ENCODE results near the gene ALPK3.

Gene ALPK3

DNA sequence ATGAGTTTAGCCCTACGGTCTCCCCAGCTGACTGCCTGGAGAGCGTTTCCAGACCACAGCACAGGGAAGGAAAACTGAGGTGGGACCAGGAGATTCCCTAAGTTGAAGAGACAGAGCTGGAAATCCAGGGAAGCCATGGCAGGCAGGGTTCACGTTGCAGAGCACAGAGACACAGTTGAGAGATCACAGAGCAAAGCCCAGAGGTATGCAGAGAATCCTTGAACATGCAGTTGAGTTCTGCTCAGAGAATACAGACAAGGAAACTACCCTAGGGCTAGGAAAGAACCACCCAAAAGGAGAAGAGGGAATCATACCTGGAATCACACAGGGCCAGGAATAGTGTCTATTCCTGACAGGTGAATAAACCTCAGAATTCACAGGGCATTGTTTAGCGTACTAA is 81.6 kb downstream of the ALPK3 start:
- H3K27me3 ChIP-seq (ENCODE audit: low read depth): peaks cover 10% of the 10 kb centered on the region
- no peak for DNase-seq (ENCODE audit: low spot score in 2 of 2)
- H3K9me3 ChIP-seq: no peaks in the 10 kb centered on the region
- no peaks in the 10 kb centered on the region for H3K36me3 ChIP-seq (replicated peaks)
- in situ Hi-C loops (cut with MboI; ENCODE audit: low sequenced_read_pairs): no loop called here
- H3K4me1 ChIP-seq: no peaks in the 10 kb centered on the region
- no peak overlapping the region for H3K4me3 ChIP-seq

DNA sequence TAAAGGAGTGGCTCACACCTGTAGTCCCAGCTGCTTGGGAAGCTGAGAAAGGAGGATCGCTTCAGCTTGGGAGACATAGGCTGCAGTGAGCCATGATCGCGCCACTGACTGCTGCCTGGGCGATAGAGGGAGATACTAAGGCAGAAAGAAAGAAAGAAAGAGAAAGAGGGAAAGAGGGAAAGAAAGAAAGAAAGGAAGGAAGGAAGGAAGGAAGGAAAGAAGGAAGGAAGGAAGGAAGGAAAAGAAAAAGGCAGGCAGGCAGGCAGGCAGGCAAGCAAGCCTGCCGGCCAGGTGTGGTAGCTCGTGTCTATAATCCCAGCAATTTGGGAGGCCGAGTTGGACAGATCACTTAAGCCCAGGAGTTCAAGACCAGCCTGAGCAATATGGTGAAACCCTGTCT is 82.6 kb downstream of the ALPK3 start:
- Histone ChIP-seq H3K9me3 (no peaks in the 10 kb centered on the region), H3K4me1 (no peaks in the 10 kb centered on the region), H3K27me3 (ENCODE audit: low read depth) (peaks cover 10% of the 10 kb centered on the region), H3K36me3 (replicated peaks) (no peaks in the 10 kb centered on the region), H3K4me3 (no peak overlapping the region)
- in situ Hi-C loops (cut with MboI; ENCODE audit: low sequenced_read_pairs): no loop called here
- no peak for DNase-seq (ENCODE audit: low spot score in 2 of 2)

DNA sequence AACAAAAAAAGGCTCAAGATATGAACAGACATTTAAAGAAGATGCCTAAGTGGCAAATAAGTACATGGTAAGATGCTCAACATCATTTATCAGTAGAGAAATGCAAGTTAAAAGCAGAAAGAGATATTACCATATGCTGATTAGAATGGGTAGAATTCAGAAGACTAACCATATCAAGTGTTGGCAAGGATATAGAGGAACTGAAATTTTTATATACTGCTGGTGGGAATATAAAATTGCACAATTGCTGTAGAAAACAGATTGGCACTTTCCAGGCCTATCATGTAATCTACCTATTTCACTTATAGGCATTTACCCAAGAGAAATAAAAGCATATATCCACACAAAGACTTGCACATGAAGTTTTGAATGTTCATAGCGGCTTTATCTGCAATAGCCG is 84.4 kb downstream of the ALPK3 start:
- no peaks in the 10 kb centered on the region for H3K9me3 ChIP-seq
- H3K36me3 ChIP-seq (replicated peaks): no peaks in the 10 kb centered on the region
- peaks cover 10% of the 10 kb centered on the region for H3K27me3 ChIP-seq (ENCODE audit: low read depth)
- no peak for DNase-seq (ENCODE audit: low spot score in 2 of 2)
- in situ Hi-C loops (cut with MboI; ENCODE audit: low sequenced_read_pairs): no loop called here
- no peak overlapping the region for H3K4me3 ChIP-seq
- H3K4me1 ChIP-seq: no peaks in the 10 kb centered on the region

DNA sequence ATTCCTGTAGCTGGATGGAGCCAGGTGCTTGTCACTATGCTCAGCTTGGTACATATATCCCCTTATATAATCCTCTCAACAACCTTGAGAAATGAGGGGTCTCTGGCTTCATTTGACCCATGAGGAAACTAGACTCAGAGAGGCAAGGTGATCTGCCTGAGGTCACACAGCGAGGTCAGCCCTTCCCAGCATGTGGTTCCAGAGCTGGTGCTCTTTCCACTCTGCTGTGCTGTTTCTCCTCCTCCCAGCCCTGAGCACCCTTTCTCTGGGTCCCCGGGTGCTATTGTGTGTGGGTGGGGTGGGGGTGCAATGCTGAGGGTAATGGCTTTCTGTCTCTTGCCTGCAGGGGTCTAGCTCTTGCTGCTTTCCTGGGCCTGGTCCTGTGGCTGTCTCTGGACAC is 86.6 kb downstream of the ALPK3 start:
- peaks cover 8% of the 10 kb centered on the region for H3K27me3 ChIP-seq (ENCODE audit: low read depth)
- in situ Hi-C loops (cut with MboI; ENCODE audit: low sequenced_read_pairs): no loop called here
- DNase-seq (ENCODE audit: low spot score in 2 of 2): no peak
- H3K4me3 ChIP-seq: no peak overlapping the region
- no peaks in the 10 kb centered on the region for H3K9me3 ChIP-seq
- H3K36me3 ChIP-seq (replicated peaks): no peaks in the 10 kb centered on the region
- no peaks in the 10 kb centered on the region for H3K4me1 ChIP-seq

DNA sequence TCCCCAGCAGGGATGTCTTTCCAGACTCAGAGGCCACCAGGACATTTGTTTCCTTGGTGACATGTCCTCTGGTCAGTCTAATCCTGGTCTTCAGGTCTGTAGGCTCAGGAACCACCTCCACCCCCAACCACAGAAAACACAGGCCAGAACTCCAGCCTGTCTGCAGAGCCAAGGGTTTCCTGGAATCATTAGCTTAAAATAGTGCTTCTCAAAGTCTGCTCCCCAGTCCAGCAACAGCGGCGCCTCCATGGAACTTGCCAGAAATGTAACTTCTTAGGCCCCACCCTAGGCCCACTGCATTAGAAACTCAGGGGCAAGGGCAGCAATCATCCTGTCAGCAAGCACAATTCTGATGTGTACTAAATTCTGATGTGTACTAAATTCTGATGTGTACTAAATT is 87.3 kb downstream of the ALPK3 start:
- in situ Hi-C loops (cut with MboI; ENCODE audit: low sequenced_read_pairs): no loop called here
- Histone ChIP-seq H3K36me3 (replicated peaks) (no peaks in the 10 kb centered on the region), H3K4me3 (no peak overlapping the region), H3K27me3 (ENCODE audit: low read depth) (peaks cover under 1% of the 10 kb centered on the region), H3K9me3 (no peaks in the 10 kb centered on the region), H3K4me1 (no peaks in the 10 kb centered on the region)
- DNase-seq (ENCODE audit: low spot score in 2 of 2): no peak

DNA sequence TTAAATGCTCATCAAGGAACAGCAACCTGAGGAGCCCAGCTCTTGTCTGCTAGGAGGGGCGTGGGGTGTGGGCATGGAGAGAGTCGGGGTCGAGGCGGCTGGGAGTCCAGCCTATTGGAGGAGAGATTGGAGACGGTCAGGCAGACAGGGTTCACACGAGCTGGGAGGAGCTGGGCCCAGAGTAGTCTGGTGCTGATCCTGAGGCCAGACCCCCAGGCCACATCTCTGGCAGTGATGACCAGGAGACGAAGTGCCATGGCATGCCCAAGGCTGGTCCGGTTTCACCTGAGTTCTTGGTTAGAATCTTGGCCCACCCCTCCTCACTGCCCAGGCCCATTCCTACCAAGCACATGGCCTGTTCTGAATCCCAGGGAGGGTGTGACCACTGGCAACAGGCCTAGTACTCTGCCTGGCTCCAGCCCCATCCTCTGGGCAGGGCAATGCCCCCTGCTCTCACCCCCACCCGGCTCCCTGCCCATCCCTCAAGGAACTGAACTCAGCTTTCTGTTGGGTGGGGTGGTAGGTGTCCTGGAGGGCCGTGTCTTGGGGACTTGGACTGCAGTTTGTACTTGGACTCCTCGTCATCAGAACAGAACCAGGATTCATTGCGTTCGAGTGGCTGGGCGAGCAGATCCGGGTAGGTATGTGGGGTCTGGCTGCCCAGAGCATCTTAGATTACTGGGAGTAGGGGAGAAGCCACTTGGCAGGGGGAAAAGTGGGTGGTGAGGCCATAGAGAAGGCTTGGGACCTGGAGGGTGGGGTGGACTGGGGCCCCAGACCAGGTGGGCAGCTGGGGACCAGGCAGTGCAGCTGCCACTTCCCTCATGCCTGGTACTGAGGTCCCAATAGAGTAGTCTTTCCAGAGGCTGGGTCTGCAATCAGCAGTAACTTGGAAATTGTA is 88.1 kb downstream of the ALPK3 start:
- DNase-seq (ENCODE audit: low spot score in 2 of 2): no peak
- Histone ChIP-seq H3K9me3 (no peaks in the 10 kb centered on the region), H3K4me1 (no peaks in the 10 kb centered on the region), H3K4me3 (no peak overlapping the region), H3K27me3 (ENCODE audit: low read depth) (no peaks in the 10 kb centered on the region), H3K36me3 (replicated peaks) (no peaks in the 10 kb centered on the region)
- in situ Hi-C loops (cut with MboI; ENCODE audit: low sequenced_read_pairs): no loop called here

DNA sequence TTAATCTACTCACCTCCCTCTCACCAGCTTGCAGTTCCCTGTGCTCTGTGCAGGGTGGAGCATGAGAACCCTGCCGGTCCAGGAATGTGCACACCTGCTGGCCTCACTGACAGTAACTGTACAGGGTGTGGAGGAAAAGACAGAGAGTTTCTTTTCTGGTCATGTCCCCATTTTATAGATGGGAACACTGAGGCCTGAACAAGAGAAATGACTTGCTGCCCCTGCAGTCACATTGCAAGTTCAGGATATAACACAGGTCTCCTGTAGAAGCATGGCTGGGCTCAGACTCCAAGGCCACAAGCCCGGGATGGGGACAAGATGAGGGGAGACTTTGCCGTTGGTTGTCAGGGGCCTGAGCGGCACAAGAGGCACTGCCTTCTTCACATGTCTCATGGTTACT is 90.6 kb downstream of the ALPK3 start:
- no peaks in the 10 kb centered on the region for H3K27me3 ChIP-seq (ENCODE audit: low read depth)
- in situ Hi-C loops (cut with MboI; ENCODE audit: low sequenced_read_pairs): no loop called here
- no peaks in the 10 kb centered on the region for H3K4me1 ChIP-seq
- no peak for DNase-seq (ENCODE audit: low spot score in 2 of 2)
- H3K4me3 ChIP-seq: no peak overlapping the region
- no peaks in the 10 kb centered on the region for H3K36me3 ChIP-seq (replicated peaks)
- H3K9me3 ChIP-seq: no peaks in the 10 kb centered on the region

DNA sequence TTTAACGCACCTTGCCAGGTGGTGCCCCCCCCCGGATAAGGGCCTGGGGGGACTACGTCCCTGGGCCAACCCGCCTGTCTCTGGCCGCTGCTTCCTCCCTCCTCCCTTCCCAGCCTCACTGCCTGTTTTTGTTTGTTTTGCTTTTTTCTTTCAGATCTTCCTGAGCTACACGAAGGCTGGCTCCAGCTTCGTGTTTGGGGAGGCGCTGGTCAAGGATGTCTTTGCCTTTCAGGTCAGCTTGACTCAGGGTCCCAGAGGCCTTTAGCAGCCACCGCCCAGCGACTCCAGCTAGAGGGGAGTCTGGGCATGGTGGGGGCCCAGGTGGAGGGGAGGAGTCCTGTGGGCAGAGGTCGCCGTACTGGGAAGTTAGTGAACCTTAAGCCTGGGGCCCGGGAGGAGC is 91.4 kb downstream of the ALPK3 start:
- no peak for DNase-seq (ENCODE audit: low spot score in 2 of 2)
- Histone ChIP-seq H3K9me3 (no peaks in the 10 kb centered on the region), H3K36me3 (replicated peaks) (no peaks in the 10 kb centered on the region; the same call in 1 of the 2 replicates), H3K4me3 (no peak overlapping the region), H3K27me3 (ENCODE audit: low read depth) (no peaks in the 10 kb centered on the region), H3K4me1 (no peaks in the 10 kb centered on the region)
- in situ Hi-C loops (cut with MboI; ENCODE audit: low sequenced_read_pairs): no loop called here

DNA sequence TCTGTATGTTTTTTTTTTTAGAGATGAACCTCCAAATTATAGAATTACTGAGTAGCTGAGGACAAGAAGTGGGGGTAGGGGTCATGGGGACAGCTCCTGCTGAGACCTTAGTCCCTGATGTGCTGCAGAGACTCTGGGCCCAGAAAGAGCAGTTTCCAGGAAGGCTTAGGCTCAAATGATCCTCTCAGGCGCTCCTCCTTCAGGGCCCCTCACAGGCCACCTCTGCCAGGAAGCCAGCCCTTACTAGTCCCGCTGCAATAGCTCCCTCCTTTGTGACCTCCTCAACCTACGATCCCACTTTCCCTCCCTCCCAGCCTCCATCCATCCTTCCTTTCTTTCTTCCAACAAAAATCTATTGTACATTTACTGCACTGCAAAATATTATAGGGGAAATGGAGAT is 91.9 kb downstream of the ALPK3 start:
- in situ Hi-C loops (cut with MboI; ENCODE audit: low sequenced_read_pairs): no loop called here
- no peak for DNase-seq (ENCODE audit: low spot score in 2 of 2)
- no peaks in the 10 kb centered on the region; the same call in 1 of the 2 replicates for H3K36me3 ChIP-seq (replicated peaks)
- H3K27me3 ChIP-seq (ENCODE audit: low read depth): no peaks in the 10 kb centered on the region
- H3K4me3 ChIP-seq: no peak overlapping the region
- no peaks in the 10 kb centered on the region for H3K4me1 ChIP-seq
- H3K9me3 ChIP-seq: no peaks in the 10 kb centered on the region

DNA sequence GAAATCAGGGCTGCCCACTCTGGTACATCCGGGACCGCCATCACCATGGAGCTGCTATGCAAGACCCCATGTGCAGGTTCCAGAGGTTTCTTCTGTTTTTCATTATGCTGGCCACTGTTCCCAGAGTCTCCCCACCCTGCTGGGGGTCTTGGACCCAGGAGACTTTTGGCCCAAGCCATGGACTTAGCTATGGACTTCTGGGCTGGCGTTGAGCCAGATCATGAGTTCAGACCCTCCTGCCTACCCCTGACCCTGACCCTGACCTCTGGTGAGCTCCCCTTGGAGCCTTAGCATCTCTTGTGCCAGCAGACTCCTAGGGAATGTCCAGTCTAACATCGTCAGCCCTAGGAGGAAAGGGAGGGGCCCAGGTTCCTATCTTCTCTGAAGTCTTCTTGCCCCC is 92.6 kb downstream of the ALPK3 start:
- Histone ChIP-seq H3K4me3 (no peak overlapping the region), H3K4me1 (no peaks in the 10 kb centered on the region), H3K36me3 (replicated peaks) (no peaks in the 10 kb centered on the region; the same call in 1 of the 2 replicates), H3K9me3 (no peaks in the 10 kb centered on the region), H3K27me3 (ENCODE audit: low read depth) (no peaks in the 10 kb centered on the region)
- in situ Hi-C loops (cut with MboI; ENCODE audit: low sequenced_read_pairs): no loop called here
- no peak for DNase-seq (ENCODE audit: low spot score in 2 of 2)

DNA sequence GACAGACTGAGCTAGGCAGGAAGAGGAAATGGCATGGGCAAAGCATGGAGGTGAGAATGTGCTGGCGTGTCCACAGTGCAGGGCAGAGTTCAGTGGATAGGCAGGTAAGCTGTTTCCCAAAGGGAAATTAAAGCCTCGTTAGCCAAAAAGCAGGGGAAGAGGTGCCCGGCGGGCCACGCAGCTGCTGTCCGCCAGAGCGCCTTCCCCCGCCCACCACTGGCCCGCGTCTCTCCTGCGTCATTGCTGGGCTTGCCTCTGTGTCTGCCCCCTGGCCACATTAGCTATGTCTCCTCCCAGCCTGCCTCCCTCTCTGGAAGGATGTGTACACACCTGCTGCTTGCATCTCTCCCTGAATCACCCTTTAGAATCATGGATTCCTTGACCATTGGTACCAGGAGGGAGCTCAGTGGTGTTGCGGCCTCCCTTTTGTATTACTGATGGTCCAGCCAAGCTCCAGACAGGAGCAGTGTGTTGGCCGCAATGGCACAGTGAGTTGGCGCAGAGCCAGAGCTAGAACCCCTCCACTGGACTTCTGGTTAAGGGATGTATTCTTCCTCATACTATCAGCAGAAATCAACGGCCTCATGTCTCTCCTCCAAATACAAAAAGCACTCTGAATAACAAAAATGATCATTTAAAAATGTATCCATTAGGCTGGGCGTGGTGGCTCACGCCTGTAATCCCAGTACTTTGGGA is 93.9 kb downstream of the ALPK3 start:
- H3K4me1 ChIP-seq: no peaks in the 10 kb centered on the region

DNA sequence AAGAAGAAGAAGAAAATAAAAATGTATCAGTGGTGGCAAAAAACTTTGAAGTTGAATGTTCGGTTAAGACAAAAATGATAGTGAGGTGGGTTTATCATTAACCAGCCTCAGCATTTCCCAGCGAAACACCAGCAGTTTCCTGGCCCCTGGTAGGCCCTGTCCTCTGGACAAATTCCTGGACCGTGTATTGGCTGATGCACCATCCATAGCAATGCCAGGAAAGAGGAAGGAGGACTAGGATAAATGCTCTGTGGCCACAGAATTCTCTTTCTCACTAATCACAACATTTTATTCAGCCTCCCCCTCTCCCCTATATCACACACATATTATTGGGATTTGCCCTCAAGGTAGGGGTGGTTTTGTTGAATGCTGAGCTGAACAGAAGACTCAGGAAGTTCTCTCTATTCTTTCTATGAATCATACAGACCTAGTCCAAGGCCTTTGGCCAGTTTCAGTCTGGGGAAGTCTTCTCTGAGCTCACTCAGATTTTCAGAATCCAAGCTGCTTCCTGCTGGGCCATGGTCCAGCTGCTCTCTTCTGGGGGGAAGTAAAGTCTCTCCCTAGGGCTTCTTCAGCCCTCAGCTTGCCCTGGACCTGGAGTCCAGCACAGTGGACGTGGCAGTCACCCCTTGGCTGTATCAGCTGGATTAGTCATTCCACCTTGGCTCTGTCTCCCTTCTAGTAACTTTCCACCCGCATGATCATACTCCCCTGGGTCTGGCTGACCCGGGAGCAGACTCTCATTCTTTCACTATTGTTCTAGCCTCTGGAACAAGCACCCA is 94.9 kb downstream of the ALPK3 start:
- H3K4me3 ChIP-seq: no peak overlapping the region
- H3K27me3 ChIP-seq (ENCODE audit: low read depth): no peaks in the 10 kb centered on the region
- no peaks in the 10 kb centered on the region for H3K4me1 ChIP-seq
- no peak for DNase-seq (ENCODE audit: low spot score in 2 of 2)
- in situ Hi-C loops (cut with MboI; ENCODE audit: low sequenced_read_pairs): no loop called here
- no peaks in the 10 kb centered on the region; the same call in 1 of the 2 replicates for H3K36me3 ChIP-seq (replicated peaks)
- no peaks in the 10 kb centered on the region for H3K9me3 ChIP-seq

More for the DNA sequence above, 93.9 kb downstream of the ALPK3 start:
- Histone ChIP-seq H3K27me3 (ENCODE audit: low read depth) (no peaks in the 10 kb centered on the region), H3K36me3 (replicated peaks) (no peaks in the 10 kb centered on the region; the same call in 1 of the 2 replicates), H3K9me3 (no peaks in the 10 kb centered on the region), H3K4me3 (no peak overlapping the region)
- in situ Hi-C loops (cut with MboI; ENCODE audit: low sequenced_read_pairs): no loop called here
- no peak for DNase-seq (ENCODE audit: low spot score in 2 of 2)

DNA sequence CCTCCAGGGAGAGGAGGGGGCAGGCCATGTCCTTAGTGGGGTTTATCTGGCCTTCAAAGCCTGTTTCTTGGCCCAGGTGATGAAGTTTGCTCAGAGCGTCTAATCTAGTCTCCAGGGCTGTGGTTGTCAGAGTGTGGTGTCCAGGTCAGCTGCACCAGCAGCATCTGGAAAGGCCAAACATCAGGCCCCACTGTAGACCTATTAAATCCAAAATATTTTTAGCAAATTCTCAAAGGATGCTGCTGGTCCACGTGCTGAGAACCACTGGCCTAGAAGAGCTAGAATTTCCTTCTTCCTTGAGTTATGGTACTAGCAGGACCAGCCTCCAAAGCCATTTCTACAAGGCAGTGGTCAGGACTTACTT is 96.2 kb downstream of the ALPK3 start:
- DNase-seq (ENCODE audit: low spot score in 2 of 2): no peak
- Histone ChIP-seq H3K27me3 (ENCODE audit: low read depth) (no peaks in the 10 kb centered on the region), H3K9me3 (no peaks in the 10 kb centered on the region), H3K36me3 (replicated peaks) (no peaks in the 10 kb centered on the region; the same call in 1 of the 2 replicates), H3K4me3 (no peak overlapping the region), H3K4me1 (no peaks in the 10 kb centered on the region)
- in situ Hi-C loops (cut with MboI; ENCODE audit: low sequenced_read_pairs): no loop called here

DNA sequence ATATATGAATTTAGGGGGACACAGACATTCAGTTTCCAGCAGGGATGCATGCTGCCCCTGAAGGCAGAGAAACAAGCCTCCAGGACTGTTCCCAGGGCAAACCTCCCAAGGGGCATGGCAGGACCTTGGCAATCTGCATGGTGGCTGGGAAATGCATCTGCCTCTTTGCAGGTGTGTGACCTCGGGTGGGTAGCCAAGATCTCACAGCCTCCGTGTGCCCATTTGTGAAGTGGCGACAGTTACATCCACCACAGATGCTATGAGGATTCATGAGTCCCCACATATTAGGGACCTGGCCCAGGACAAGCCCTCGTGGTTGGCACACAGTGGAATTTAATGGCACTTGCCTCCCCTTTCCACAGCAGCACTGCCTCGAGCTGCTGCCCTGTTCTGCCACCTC is 97.2 kb downstream of the ALPK3 start:
- no peak overlapping the region for H3K4me3 ChIP-seq
- H3K4me1 ChIP-seq: no peaks in the 10 kb centered on the region
- DNase-seq (ENCODE audit: low spot score in 2 of 2): no peak
- H3K27me3 ChIP-seq (ENCODE audit: low read depth): no peaks in the 10 kb centered on the region
- H3K9me3 ChIP-seq: no peaks in the 10 kb centered on the region
- no peaks in the 10 kb centered on the region; the same call in 1 of the 2 replicates for H3K36me3 ChIP-seq (replicated peaks)
- in situ Hi-C loops (cut with MboI; ENCODE audit: low sequenced_read_pairs): no loop called here

Measured in HAP-1 (cell line).